ENCODE results near the gene CDKAL1.

The CDKAL1 gene

DNA sequence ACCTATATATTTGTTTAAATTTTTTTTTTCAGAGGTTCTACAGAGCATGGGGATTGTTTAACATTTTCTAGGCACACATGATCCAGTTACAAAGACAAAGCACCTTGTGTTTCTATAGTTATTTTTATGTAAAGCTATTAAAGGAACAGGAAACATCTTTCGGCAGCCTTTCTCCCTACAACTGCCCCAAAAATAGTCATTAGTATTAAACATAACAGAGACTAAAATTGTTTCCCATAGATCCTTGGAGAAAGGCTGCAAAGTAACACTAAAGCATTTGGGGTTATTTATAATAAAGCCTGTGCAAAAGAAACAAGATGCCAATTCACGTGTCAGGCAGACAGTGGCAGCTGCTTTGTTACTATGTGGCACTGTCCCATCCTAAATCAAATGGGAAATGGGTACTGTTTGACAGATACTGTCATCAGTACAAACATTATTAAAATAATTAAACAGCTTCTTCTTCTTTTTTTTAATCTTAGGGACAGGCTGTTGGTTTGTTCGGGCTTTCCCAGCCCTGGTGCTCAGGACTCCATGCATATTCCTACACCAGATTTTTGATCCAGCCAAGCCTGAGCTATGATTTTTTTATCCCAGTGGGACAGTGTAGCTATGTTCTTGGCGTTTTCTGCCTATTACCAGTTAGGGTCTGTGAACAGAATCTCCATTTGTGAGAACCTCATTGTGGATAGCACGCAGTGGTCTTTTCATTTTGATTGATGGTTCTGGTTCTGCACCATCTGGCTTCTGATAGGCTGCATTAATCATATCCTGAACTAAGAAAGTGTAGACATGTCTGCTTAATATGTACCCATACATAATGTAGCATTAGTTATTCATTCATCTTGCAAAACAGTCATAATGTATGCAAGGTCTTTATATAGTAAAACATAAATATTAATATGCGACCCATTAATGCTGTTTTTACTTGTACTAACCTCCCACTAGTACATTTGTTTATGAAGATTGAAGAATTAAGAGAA, 598.9 kb downstream of the CDKAL1 start:
- Histone ChIP-seq H3K9me3 (ENCODE audit: insufficient read depth, low read length) (no peaks in the 10 kb centered on the region), H3K9ac (ENCODE audit: insufficient read length, low read depth) (no peak overlapping the region), H3K4me3 (ENCODE audit: insufficient read length, low read depth) (no peak overlapping the region), H3K27me3 (ENCODE audit: insufficient read depth, insufficient read length) (no peaks in the 10 kb centered on the region), H3K36me3 (ENCODE audit: insufficient read depth, insufficient read length, low read length) (no peaks in the 10 kb centered on the region), H3K4me1 (ENCODE audit: insufficient read depth, insufficient read length) (no peaks in the 10 kb centered on the region)
- DNase-seq (ENCODE audit: low read depth, low spot score), result no peak
- TF ChIP-seq ZNF274 (IDR thresholded peaks at IDR 0.05; ENCODE audit: low read depth, low read length), result no peak
- TF ChIP-seq YY1 (IDR thresholded peaks at IDR 0.05; ENCODE audit: insufficient read depth, insufficient read length), result no peak
- no peak for TF ChIP-seq SUZ12 (IDR thresholded peaks at IDR 0.05; ENCODE audit: extremely low read depth, insufficient read depth, insufficient read length)

DNA sequence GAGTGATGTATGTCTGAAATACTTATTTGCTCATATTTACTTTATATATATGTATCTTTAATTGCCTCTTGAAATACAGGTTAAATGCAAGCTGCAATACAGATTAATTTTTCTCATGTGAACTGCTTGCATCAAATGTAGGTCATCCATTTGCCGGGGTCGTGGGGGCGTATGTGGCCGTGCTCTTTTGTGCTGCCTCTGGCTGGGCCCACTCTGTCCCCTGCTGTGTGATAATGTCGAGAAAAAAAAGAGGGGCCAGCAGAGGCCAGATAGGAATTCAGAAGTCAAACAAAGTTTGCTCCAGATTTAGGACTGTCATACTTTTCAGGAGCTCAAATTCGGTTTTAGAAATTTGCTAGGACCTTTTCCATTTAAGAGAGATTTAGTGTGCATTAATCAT, 599.6 kb downstream of the CDKAL1 start:
- no peak for DNase-seq (ENCODE audit: low read depth, low spot score)
- Histone ChIP-seq H3K4me3 (ENCODE audit: insufficient read length, low read depth) (no peak overlapping the region), H3K36me3 (ENCODE audit: insufficient read depth, insufficient read length, low read length) (no peaks in the 10 kb centered on the region), H3K27me3 (ENCODE audit: insufficient read depth, insufficient read length) (no peaks in the 10 kb centered on the region), H3K9ac (ENCODE audit: insufficient read length, low read depth) (no peak overlapping the region), H3K4me1 (ENCODE audit: insufficient read depth, insufficient read length) (no peaks in the 10 kb centered on the region), H3K9me3 (ENCODE audit: insufficient read depth, low read length) (no peaks in the 10 kb centered on the region)
- TF ChIP-seq ZNF274 (IDR thresholded peaks at IDR 0.05; ENCODE audit: low read depth, low read length) (no peak), YY1 (IDR thresholded peaks at IDR 0.05; ENCODE audit: insufficient read depth, insufficient read length) (no peak), SUZ12 (IDR thresholded peaks at IDR 0.05; ENCODE audit: extremely low read depth, insufficient read depth, insufficient read length) (no peak)

DNA sequence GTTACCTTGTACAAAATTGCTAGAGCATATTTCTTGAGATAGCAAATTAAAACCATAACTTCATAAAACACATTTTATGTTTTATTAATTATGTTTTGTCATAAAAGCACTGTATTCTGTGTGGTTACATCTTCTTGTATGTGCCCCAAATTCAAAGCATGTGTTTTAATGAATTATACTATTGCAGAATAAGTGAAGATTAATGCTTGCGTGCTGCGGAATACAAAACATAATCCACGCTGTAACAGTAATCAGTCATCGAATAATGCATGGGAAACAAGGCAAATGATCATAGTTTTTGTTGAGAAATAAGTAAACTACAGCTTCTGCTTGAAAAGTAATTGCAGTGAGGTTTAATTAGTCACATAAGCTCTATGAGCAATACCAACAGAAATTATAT, 600.1 kb downstream of the CDKAL1 start:
- Histone ChIP-seq H3K27me3 (ENCODE audit: insufficient read depth, insufficient read length) (no peaks in the 10 kb centered on the region), H3K4me1 (ENCODE audit: insufficient read depth, insufficient read length) (no peaks in the 10 kb centered on the region), H3K4me3 (ENCODE audit: insufficient read length, low read depth) (no peak overlapping the region), H3K36me3 (ENCODE audit: insufficient read depth, insufficient read length, low read length) (no peaks in the 10 kb centered on the region), H3K9me3 (ENCODE audit: insufficient read depth, low read length) (no peaks in the 10 kb centered on the region), H3K9ac (ENCODE audit: insufficient read length, low read depth) (no peak overlapping the region)
- DNase-seq (ENCODE audit: low read depth, low spot score), result no peak
- TF ChIP-seq YY1 (IDR thresholded peaks at IDR 0.05; ENCODE audit: insufficient read depth, insufficient read length) (no peak), ZNF274 (IDR thresholded peaks at IDR 0.05; ENCODE audit: low read depth, low read length) (no peak), SUZ12 (IDR thresholded peaks at IDR 0.05; ENCODE audit: extremely low read depth, insufficient read depth, insufficient read length) (no peak)

DNA sequence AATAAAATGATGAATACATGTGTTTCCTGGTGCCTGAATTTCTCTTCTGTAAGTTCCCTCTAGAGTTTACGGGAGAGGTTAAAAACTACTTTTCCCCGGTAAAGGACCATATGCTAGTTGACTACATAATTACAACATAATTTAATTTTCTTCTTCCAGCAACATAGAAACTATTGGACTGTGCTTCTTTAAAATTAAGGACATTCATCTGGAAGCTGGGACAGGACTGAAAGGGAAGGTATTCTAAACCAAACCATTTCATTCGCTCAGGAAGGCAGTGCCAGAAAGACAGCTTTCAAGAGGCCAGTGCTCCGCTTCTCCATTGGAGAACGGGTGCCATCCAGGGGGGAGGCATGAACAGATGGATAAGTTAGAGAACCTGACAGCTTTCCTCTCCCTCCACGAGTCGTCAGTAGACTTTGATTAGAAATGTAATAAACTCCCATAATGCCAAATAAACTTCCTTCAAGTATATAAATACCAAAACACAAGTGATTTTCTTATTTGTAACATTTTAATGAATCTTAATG, 601.3 kb downstream of the CDKAL1 start:
- H3K9ac ChIP-seq (ENCODE audit: insufficient read length, low read depth), result no peak overlapping the region
- no peaks in the 10 kb centered on the region for H3K36me3 ChIP-seq (ENCODE audit: insufficient read depth, insufficient read length, low read length)
- DNase-seq (ENCODE audit: low read depth, low spot score), result no peak
- no peaks in the 10 kb centered on the region for H3K9me3 ChIP-seq (ENCODE audit: insufficient read depth, low read length)
- H3K4me1 ChIP-seq (ENCODE audit: insufficient read depth, insufficient read length), result no peaks in the 10 kb centered on the region
- H3K4me3 ChIP-seq (ENCODE audit: insufficient read length, low read depth), result no peak overlapping the region
- no peak for TF ChIP-seq YY1 (IDR thresholded peaks at IDR 0.05; ENCODE audit: insufficient read depth, insufficient read length)
- TF ChIP-seq SUZ12 (IDR thresholded peaks at IDR 0.05; ENCODE audit: extremely low read depth, insufficient read depth, insufficient read length), result no peak
- TF ChIP-seq ZNF274 (IDR thresholded peaks at IDR 0.05; ENCODE audit: low read depth, low read length), result no peak
- no peaks in the 10 kb centered on the region for H3K27me3 ChIP-seq (ENCODE audit: insufficient read depth, insufficient read length)

DNA sequence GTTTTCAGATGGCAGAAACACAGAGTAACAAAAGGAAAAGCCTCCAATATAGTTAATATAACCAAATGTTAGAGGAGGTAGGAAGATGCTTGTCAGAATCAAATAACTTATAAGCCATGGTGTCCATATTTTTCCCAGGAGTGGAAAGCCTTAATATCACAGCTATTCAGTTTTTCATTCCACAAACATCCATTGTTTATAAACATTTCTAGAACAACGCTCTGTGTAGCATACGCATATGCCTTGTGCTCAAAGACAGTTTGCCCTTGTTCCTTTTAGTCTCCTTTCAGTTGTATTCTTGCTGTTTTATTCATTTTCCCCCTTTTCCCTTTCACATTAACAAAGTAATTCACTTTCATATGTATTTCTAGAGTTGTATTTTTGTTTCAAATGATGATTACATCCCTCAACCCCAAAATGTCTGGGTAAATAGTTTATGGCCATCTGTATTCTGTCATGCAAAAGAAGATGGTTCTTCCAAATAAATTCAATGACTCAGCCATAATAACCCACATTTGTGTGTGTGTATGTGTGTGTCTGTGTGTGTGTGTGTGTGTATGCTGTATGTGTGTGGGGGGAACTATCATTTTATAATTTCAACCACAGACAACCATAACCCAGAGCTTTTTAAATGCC, 603.6 kb downstream of the CDKAL1 start:
- H3K4me3 ChIP-seq (ENCODE audit: insufficient read length, low read depth), result no peak overlapping the region
- DNase-seq (ENCODE audit: low read depth, low spot score), result no peak
- H3K9me3 ChIP-seq (ENCODE audit: insufficient read depth, low read length), result no peaks in the 10 kb centered on the region
- no peaks in the 10 kb centered on the region for H3K27me3 ChIP-seq (ENCODE audit: insufficient read depth, insufficient read length)
- H3K36me3 ChIP-seq (ENCODE audit: insufficient read depth, insufficient read length, low read length), result no peaks in the 10 kb centered on the region
- H3K9ac ChIP-seq (ENCODE audit: insufficient read length, low read depth), result no peak overlapping the region
- H3K4me1 ChIP-seq (ENCODE audit: insufficient read depth, insufficient read length), result no peaks in the 10 kb centered on the region
- no peak for TF ChIP-seq SUZ12 (IDR thresholded peaks at IDR 0.05; ENCODE audit: extremely low read depth, insufficient read depth, insufficient read length)
- no peak for TF ChIP-seq YY1 (IDR thresholded peaks at IDR 0.05; ENCODE audit: insufficient read depth, insufficient read length)
- no peak for TF ChIP-seq ZNF274 (IDR thresholded peaks at IDR 0.05; ENCODE audit: low read depth, low read length)

DNA sequence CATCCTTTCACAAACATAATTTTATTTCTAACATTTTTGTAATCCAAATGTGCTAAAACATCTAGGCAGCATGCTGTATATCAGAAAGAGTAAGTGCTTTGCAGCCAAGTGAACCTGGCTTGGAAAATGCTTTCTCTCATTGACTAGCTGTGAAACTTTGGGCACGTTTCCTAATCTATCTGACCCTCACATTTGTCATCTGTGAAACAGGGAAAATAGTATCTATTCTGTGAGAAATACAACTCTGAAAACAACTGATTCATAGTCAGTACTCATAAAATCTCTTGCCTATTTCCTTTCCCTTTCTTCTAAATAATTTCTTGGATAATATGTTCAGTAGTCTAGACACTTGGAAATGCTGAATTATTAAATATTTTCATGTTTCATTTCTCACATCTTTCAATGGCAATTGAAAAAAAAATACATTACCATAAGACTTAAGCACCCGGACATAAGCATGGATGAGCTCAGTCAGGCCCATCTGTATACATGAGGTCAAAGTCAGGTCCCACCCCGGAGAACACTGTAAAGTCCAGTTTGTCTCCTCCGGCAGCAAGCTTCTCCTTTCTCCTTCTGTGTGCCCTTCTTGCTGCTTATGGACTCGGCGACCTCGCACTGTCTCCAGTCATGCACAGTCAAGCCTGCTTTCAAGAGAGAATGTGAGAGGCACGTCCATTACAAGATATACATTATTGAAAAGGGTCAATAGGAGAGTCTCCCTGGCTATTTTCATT, 604.2 kb downstream of the CDKAL1 start:
- H3K27me3 ChIP-seq (ENCODE audit: insufficient read depth, insufficient read length), result no peaks in the 10 kb centered on the region
- no peak overlapping the region for H3K9ac ChIP-seq (ENCODE audit: insufficient read length, low read depth)
- H3K9me3 ChIP-seq (ENCODE audit: insufficient read depth, low read length), result no peaks in the 10 kb centered on the region
- no peaks in the 10 kb centered on the region for H3K36me3 ChIP-seq (ENCODE audit: insufficient read depth, insufficient read length, low read length)
- TF ChIP-seq YY1 (IDR thresholded peaks at IDR 0.05; ENCODE audit: insufficient read depth, insufficient read length), result no peak
- no peak for TF ChIP-seq ZNF274 (IDR thresholded peaks at IDR 0.05; ENCODE audit: low read depth, low read length)
- no peak for TF ChIP-seq SUZ12 (IDR thresholded peaks at IDR 0.05; ENCODE audit: extremely low read depth, insufficient read depth, insufficient read length)
- H3K4me1 ChIP-seq (ENCODE audit: insufficient read depth, insufficient read length), result no peaks in the 10 kb centered on the region
- H3K4me3 ChIP-seq (ENCODE audit: insufficient read length, low read depth), result no peak overlapping the region
- no peak for DNase-seq (ENCODE audit: low read depth, low spot score)
